ENCODE results near the gene DYNLL1.

- TF ChIP-seq, protein P1, sequence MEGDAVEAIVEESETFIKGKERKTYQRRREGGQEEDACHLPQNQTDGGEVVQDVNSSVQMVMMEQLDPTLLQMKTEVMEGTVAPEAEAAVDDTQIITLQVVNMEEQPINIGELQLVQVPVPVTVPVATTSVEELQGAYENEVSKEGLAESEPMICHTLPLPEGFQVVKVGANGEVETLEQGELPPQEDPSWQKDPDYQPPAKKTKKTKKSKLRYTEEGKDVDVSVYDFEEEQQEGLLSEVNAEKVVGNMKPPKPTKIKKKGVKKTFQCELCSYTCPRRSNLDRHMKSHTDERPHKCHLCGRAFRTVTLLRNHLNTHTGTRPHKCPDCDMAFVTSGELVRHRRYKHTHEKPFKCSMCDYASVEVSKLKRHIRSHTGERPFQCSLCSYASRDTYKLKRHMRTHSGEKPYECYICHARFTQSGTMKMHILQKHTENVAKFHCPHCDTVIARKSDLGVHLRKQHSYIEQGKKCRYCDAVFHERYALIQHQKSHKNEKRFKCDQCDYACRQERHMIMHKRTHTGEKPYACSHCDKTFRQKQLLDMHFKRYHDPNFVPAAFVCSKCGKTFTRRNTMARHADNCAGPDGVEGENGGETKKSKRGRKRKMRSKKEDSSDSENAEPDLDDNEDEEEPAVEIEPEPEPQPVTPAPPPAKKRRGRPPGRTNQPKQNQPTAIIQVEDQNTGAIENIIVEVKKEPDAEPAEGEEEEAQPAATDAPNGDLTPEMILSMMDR (IDR thresholded peaks at IDR 0.05; ENCODE audit: low read depth, low read length, missing input control): no peak
- TF ChIP-seq MAX (IDR thresholded peaks at IDR 0.05) (no peak), YY1 (IDR thresholded peaks at IDR 0.05) (no peak)
Observed at GRCh38 chr12:120544691-120545090, 48.8 kb downstream of the DYNLL1 start.

Measured in liver (tissue), 2 donors.